Measurements from ENCODE around the gene TNFAIP8L1. TPM values are rescaled to one million over a fixed set of nuclear protein-coding genes. Genes with fewer than 3 reads are reported as not detected.
"Not testable (repeated sequence)": the region's sequence is repeated elsewhere in the genome, so short reads cannot be mapped to it uniquely, and the experiment has no call there.

Gene TNFAIP8L1
- total RNA-seq, 2 donors from 2014 or later = 4.2 to 4.3 TPM

GRCh38 chr19:4593409-4593851 lies 45.9 kb upstream of the TNFAIP8L1 start:
- no peaks in the 10 kb centered on the region for H3K9me3 ChIP-seq
- H3K4me3 ChIP-seq = no peak overlapping the region
- no peak for TF ChIP-seq CTCF (IDR thresholded peaks at IDR 0.05)
- ATAC-seq (ENCODE audit: insufficient number of reproducible peaks, low FRiP score, low read depth) (no peak), DNase-seq (ENCODE audit: low spot score) (no peak)
- H3K27ac ChIP-seq = no peak overlapping the region
- H3K27me3 ChIP-seq (replicated peaks; ENCODE audit: insufficient read depth) = peaks cover 6% of the 10 kb centered on the region
- H3K4me1 ChIP-seq (ENCODE audit: control insufficient read depth in 1 of 2, low read depth in 2 of 2) = peaks cover 0 to 2% of the 10 kb centered on the region in 2 donors
- no peaks in the 10 kb centered on the region for H3K36me3 ChIP-seq

- Histone ChIP-seq H3K4me3 (no peak overlapping the region), H3K9me3 (no peaks in the 10 kb centered on the region), H3K4me1 (ENCODE audit: control insufficient read depth in 1 of 2, low read depth in 2 of 2) (peaks cover 0 to 3% of the 10 kb centered on the region in 2 donors), H3K36me3 (no peaks in the 10 kb centered on the region), H3K27me3 (replicated peaks; ENCODE audit: insufficient read depth) (peaks cover 6% of the 10 kb centered on the region), H3K27ac (no peak overlapping the region)
- ATAC-seq (ENCODE audit: insufficient number of reproducible peaks, low FRiP score, low read depth) (no peak), DNase-seq (ENCODE audit: low spot score) (no peak)
- TF ChIP-seq CTCF (IDR thresholded peaks at IDR 0.05) = no peak
Measured at GRCh38 chr19:4594201-4594600, 45.1 kb upstream of the TNFAIP8L1 start.

- ATAC-seq (ENCODE audit: insufficient number of reproducible peaks, low FRiP score, low read depth); H3K9me3 ChIP-seq; H3K27me3 ChIP-seq (replicated peaks; ENCODE audit: insufficient read depth); H3K4me3 ChIP-seq; DNase-seq (ENCODE audit: low spot score); H3K4me1 ChIP-seq (ENCODE audit: control insufficient read depth in 1 of 2, low read depth in 2 of 2); H3K27ac ChIP-seq; H3K36me3 ChIP-seq: not testable (repeated sequence)
Measured at GRCh38 chr19:4595158-4595557, 44.2 kb upstream of the TNFAIP8L1 start.

GRCh38 chr19:4596033-4596904 lies 43.0 kb upstream of the TNFAIP8L1 start:
- DNase-seq (ENCODE audit: low spot score) (no peak), ATAC-seq (ENCODE audit: insufficient number of reproducible peaks, low FRiP score, low read depth) (no peak)
- no peak for TF ChIP-seq CTCF (IDR thresholded peaks at IDR 0.05)
- Histone ChIP-seq H3K27me3 (replicated peaks; ENCODE audit: insufficient read depth) (peaks cover 6% of the 10 kb centered on the region), H3K4me3 (no peak overlapping the region), H3K27ac (no peak overlapping the region), H3K36me3 (no peaks in the 10 kb centered on the region), H3K9me3 (no peaks in the 10 kb centered on the region), H3K4me1 (ENCODE audit: control insufficient read depth in 1 of 2, low read depth in 2 of 2) (peaks cover 0 to 3% of the 10 kb centered on the region in 2 donors)

GRCh38 chr19:4597278-4597974 lies 41.9 kb upstream of the TNFAIP8L1 start:
- Histone ChIP-seq H3K27me3 (replicated peaks; ENCODE audit: insufficient read depth) (peaks cover 6% of the 10 kb centered on the region), H3K27ac (no peak overlapping the region), H3K9me3 (no peaks in the 10 kb centered on the region), H3K4me1 (ENCODE audit: control insufficient read depth in 1 of 2, low read depth in 2 of 2) (peaks cover 0 to 3% of the 10 kb centered on the region in 2 donors), H3K4me3 (no peak overlapping the region), H3K36me3 (no peaks in the 10 kb centered on the region)
- ATAC-seq (ENCODE audit: insufficient number of reproducible peaks, low FRiP score, low read depth) (no peak), DNase-seq (ENCODE audit: low spot score) (no peak)
- no peak for TF ChIP-seq CTCF (IDR thresholded peaks at IDR 0.05)

All from thoracic aorta (tissue), 2 donors.